Ovary (tissue), 9 donors: ENCODE results near the gene BSX. TPM values are rescaled to one million over a fixed set of nuclear protein-coding genes. Genes with fewer than 3 reads are reported as not detected.

ENCODE experiments used
- DNase-seq, 5 donors: peaks; one replicate each; pipeline ENCODE4 v3.0.0-alpha.2; 2019 to 2020
- H3K27ac ChIP-seq, 2 donors: fragments of 200-600 bp; one replicate each; pipeline versions ENCODE4 v1.5.1 to v1.8.0; 2019 to 2022
- H3K27me3 ChIP-seq: fragments of 200-600 bp; one replicate; pipeline ENCODE4 v1.8.0; 2022
- H3K36me3 ChIP-seq: fragments of 200-600 bp; sonication (generic); one replicate; pipeline ENCODE4 v1.5.1; 2019
- H3K4me1 ChIP-seq: one replicate; pipeline ENCODE4 v1.8.1; 2013; ENCODE audit warnings: mild to moderate bottlenecking, moderate library complexity; ENCODE audit not compliant: insufficient read depth
- H3K4me3 ChIP-seq: fragments of 200-600 bp; sonication (generic); one replicate; pipeline ENCODE4 v1.5.1; 2017
- H3K9me3 ChIP-seq, 2 donors: fragments of 200-600 bp in 1 of 2; sonication (generic) in 1 of 2; one replicate each; pipeline versions ENCODE4 v1.5.1 to v1.8.1; 2013 to 2019; ENCODE audit warnings: mild to moderate bottlenecking in 1 of 2, moderate library complexity in 1 of 2
- CTCF ChIP-seq, 3 donors: fragments of 450-650 bp in 2 of 3; fragments of 200-600 bp in 1 of 3; IDR thresholded peaks; one replicate each; pipeline versions ENCODE4 v1.5.1 to v1.8.0; 2016 to 2022; ENCODE audit warnings: antibody characterized with exemption in 3 of 3, mild to moderate bottlenecking in 1 of 3
- EP300 ChIP-seq: sonication (generic); formaldehyde crosslinking; IDR thresholded peaks from one replicate; pipeline ENCODE4 v1.6.1; 2017; ENCODE audit warnings: antibody characterized with exemption
- POLR2A ChIP-seq: fragments of 450-650 bp; IDR thresholded peaks from one replicate; pipeline ENCODE4 v1.6.1; 2017; ENCODE audit warnings: antibody characterized with exemption, mild to moderate bottlenecking, moderate library complexity
- WGBS, 3 donors: extraction: QIAGEN DNeasy Blood & Tissue Kit in 1 of 3; methylation state at CpG; one replicate each; pipeline versions ENCODE4 v1.1.5 to v1.1.7; 2013 to 2017; 5-methylcytosine and 5-hydroxymethylcytosine counted together
- intact Hi-C, 4 donors: fragments of 100-400 bp; cut with DNase I; formaldehyde crosslinking; loops; one replicate each; pipeline versions ENCODE4 v1.11.0 to v1.15.1; 2022 to 2023
- polyA plus RNA-seq, 2 donors: library from polyadenylated mRNA; stranded (reverse); fragments of 200-250 nt in 1 of 2; fragments of 350-450 nt in 1 of 2; fragmentation: Illumina TruSeq in 1 of 2; extraction: RNeasy Lipid Tissue Mini Kit (QIAGEN cat#74804) in 1 of 2; gene quantifications; one replicate each; pipeline ENCODE4 v1.2.3, GENCODE V29; 2013 to 2014
- total RNA-seq, 7 donors: library from RNA; depleted of rRNA in 2 of 7; stranded (reverse); fragments of >200 nt in 2 of 7; fragmentation: NEBNext Ultra II Directional in 3 of 7; extraction: Animal tissue kit (Norgen Biotek cat#: 25700) in 3 of 7; gene quantifications; one replicate each; pipeline versions ENCODE4 v1.1.0 to v1.2.4, GENCODE V29; 2016 to 2023
- donor health status: DM: no; HTN: no; CAD: no; lungs with moderate emphysema.
- donor health status: DM: no; HTN: no; CAD: no.
- donor health status: Bipolar disorder and iron deficiency.
- donor health status: DM: yes; HTN: yes; CAD: no.
- donor health status: DM: no; HTN: no; CAD: no.
- donor health status: DM: yes; HTN: yes; CAD: no.

The BSX gene
- total and polyA plus RNA-seq, 9 donors, result not detected

GRCh38 chr11:122995526-122995925 is 13.9 kb upstream of the BSX start:
- TF ChIP-seq POLR2A, result no peak
- no peak for TF ChIP-seq EP300
- no peak for TF ChIP-seq CTCF (IDR thresholded peaks at IDR 0.05)
- no peak for DNase-seq
- 36 to 38% (median 36%) methylated on average over 3 of the region's 3 CpGs for WGBS, 3 donors
- H3K4me1 ChIP-seq, result no peaks in the 10 kb centered on the region
- intact Hi-C loops, result no loop called here
- no peaks in the 10 kb centered on the region for H3K27me3 ChIP-seq
- H3K9me3 ChIP-seq, result no peaks in the 10 kb centered on the region
- H3K27ac ChIP-seq, result no peak overlapping the region
- H3K4me3 ChIP-seq, result no peak overlapping the region
- no peaks in the 10 kb centered on the region for H3K36me3 ChIP-seq

- Histone ChIP-seq H3K4me3 (peak overlapping the region; percentile 28), H3K36me3 (no peaks in the 10 kb centered on the region), H3K27ac (no peak overlapping the region), H3K4me1 (no peaks in the 10 kb centered on the region), H3K27me3 (no peaks in the 10 kb centered on the region), H3K9me3 (no peaks in the 10 kb centered on the region)
- intact Hi-C loops, result no loop called here
- no peak for DNase-seq
- no peak for TF ChIP-seq CTCF (IDR thresholded peaks at IDR 0.05)
- no peak for TF ChIP-seq POLR2A
- TF ChIP-seq EP300, result no peak
- WGBS, 3 donors, result 1 to 2% (median 1%) methylated on average over 57 to 59 of the region's 59 CpGs
Observed at GRCh38 chr11:122984186-122985011, 2.8 kb upstream of the BSX start.

GRCh38 chr11:122983438-122984185 is 2.0 kb upstream of the BSX start:
- Histone ChIP-seq H3K4me1 (no peaks in the 10 kb centered on the region), H3K36me3 (no peaks in the 10 kb centered on the region), H3K27me3 (no peaks in the 10 kb centered on the region), H3K9me3 (no peaks in the 10 kb centered on the region), H3K27ac (no peak overlapping the region), H3K4me3 (peak overlapping the region; percentile 28)
- DNase-seq, result no peak
- WGBS, 3 donors, result 11 to 13% (median 12%) methylated on average over 26 of the region's 26 CpGs
- TF ChIP-seq POLR2A, result no peak
- no peak for TF ChIP-seq CTCF (IDR thresholded peaks at IDR 0.05)
- no peak for TF ChIP-seq EP300
- intact Hi-C loops, result no loop called here

- H3K4me3 ChIP-seq, result no peak overlapping the region
- WGBS, 3 donors, result 4 to 6% (median 5%) methylated on average over 27 of the region's 27 CpGs
- TF ChIP-seq CTCF (IDR thresholded peaks at IDR 0.05) (no peak), EP300 (no peak), POLR2A (no peak)
- no peak for DNase-seq
- H3K4me1 ChIP-seq, result no peaks in the 10 kb centered on the region
- H3K9me3 ChIP-seq, result no peaks in the 10 kb centered on the region
- no peaks in the 10 kb centered on the region for H3K36me3 ChIP-seq
- H3K27ac ChIP-seq, result no peak overlapping the region
- H3K27me3 ChIP-seq, result no peaks in the 10 kb centered on the region
- intact Hi-C loops, result no loop called here
Observed at GRCh38 chr11:122979815-122980595, 1.6 kb downstream of the BSX start.
